Retinal pigment epithelial cell (primary cell): Measurements from ENCODE around the gene HUS1B.

Source experiments
- DNase-seq: peaks from one replicate; pipeline ENCODE4 v3.0.0-alpha.2; 2010; ENCODE audit warnings: low read depth
- H3K4me3 ChIP-seq: 2 replicates; pipeline ENCODE4 v1.5.1; 2011; ENCODE audit warnings: mild to moderate bottlenecking, low read length, control low read depth, moderate library complexity
- CTCF ChIP-seq: conservative IDR thresholded peaks from 2 replicates; pipeline ENCODE4 v1.5.1; 2011; ENCODE audit warnings: low read depth, low read length, control low read depth, inconsistent platforms

Gene HUS1B

DNA sequence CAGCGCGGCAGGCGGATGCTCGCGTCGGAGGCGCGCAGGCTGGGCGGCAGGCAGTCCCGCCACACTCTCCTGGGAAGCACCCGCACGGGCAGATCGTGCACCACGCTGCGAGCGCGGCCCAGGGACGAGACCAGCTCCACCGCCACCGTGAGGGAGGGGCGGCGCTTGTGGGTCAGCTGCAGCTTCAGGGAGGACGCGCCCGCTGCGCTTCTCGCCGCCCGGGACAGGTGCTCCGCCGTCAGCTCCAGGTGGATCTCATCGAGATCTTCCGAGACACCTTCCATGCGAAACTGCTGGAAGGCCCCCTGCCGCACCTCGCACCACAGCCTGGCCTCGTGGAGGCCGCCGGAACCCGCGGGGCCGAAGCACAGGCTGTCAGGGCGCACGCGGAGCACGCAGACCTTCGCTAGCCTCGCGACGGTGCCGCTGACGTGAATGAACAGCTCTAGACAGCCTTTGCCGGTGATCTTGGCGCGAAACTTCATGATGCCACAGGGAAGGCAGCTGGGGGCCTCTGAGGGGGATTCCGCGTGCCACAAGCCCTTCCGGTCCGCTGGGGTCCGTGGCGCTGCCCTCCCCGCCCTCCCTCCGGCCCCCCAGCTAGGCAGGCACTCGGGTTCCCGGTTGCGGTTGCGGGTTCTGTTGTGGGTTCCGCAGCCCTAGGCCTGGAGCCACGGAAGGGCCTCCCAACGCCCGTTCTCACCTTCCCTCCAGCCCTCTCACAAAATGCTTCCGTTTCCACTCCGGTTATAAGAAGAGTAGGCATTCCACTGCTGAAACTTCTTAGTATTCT, at the start of gene HUS1B:
HUS1B (minus strand) TSS at position 641 of the 793 bp plus-strand sequence; CDS start at position 485, 156 bp downstream.
- DNase-seq: no peak
- no peak within 1 kb of the TSS for H3K4me3 ChIP-seq
- TF ChIP-seq CTCF: no peak

- H3K4me3 ChIP-seq: no peak overlapping the region
- no peak for DNase-seq
- TF ChIP-seq CTCF: no peak
Observed at GRCh38 chr6:706146-706545, 49.2 kb upstream of the HUS1B start.

- no peak for DNase-seq
- no peak overlapping the region for H3K4me3 ChIP-seq
- TF ChIP-seq CTCF: no peak
Observed at GRCh38 chr6:705047-705446, 48.1 kb upstream of the HUS1B start.

- no peak overlapping the region for H3K4me3 ChIP-seq
- DNase-seq: no peak
- no peak for TF ChIP-seq CTCF
Observed at GRCh38 chr6:704046-704445, 47.1 kb upstream of the HUS1B start.

- no peak for DNase-seq
- TF ChIP-seq CTCF: no peak
- H3K4me3 ChIP-seq: no peak overlapping the region
Observed at GRCh38 chr6:703552-703951, 46.7 kb upstream of the HUS1B start.

GRCh38 chr6:701700-702479, 45.0 kb upstream of the HUS1B start:
- no peak overlapping the region for H3K4me3 ChIP-seq
- TF ChIP-seq CTCF: peak; percentile 32
- no peak for DNase-seq
